Stomach (tissue), 4 donors: ENCODE measurements around the gene CCR8.
A peak's percentile ranks its signal among the peaks of the same experiment; 100 is the strongest.

ENCODE experiments used
- EP300 ChIP-seq: sonication (generic); formaldehyde crosslinking; IDR thresholded peaks from one replicate; pipeline ENCODE4 v1.6.1; 2017; ENCODE audit warnings: antibody characterized with exemption
- TF ChIP-seq, protein P1 (sequence below), 7 experiments: fragments of 450-650 bp in 4 of 7; fragments of 200-600 bp in 3 of 7; sonication (generic) in 3 of 7; IDR thresholded peaks; one replicate each; pipeline ENCODE4 v1.5.1; 2016 to 2019; ENCODE audit warnings: antibody characterized with exemption in 7 of 7, control low read depth in 2 of 7, mild to moderate bottlenecking in 1 of 7

GRCh38 chr3:39288300-39288808 is 41.2 kb upstream of the CCR8 start:
- TF ChIP-seq, protein P1, sequence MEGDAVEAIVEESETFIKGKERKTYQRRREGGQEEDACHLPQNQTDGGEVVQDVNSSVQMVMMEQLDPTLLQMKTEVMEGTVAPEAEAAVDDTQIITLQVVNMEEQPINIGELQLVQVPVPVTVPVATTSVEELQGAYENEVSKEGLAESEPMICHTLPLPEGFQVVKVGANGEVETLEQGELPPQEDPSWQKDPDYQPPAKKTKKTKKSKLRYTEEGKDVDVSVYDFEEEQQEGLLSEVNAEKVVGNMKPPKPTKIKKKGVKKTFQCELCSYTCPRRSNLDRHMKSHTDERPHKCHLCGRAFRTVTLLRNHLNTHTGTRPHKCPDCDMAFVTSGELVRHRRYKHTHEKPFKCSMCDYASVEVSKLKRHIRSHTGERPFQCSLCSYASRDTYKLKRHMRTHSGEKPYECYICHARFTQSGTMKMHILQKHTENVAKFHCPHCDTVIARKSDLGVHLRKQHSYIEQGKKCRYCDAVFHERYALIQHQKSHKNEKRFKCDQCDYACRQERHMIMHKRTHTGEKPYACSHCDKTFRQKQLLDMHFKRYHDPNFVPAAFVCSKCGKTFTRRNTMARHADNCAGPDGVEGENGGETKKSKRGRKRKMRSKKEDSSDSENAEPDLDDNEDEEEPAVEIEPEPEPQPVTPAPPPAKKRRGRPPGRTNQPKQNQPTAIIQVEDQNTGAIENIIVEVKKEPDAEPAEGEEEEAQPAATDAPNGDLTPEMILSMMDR (IDR thresholded peaks at IDR 0.05) = peak in 5 of 7 experiments; percentile 72 to 91 (median 87)
- TF ChIP-seq EP300 = no peak
